Neural cell (in vitro differentiated cells): Measurements from ENCODE around the gene FERMT1. TPM values are rescaled to one million over a fixed set of nuclear protein-coding genes. Genes with fewer than 3 reads are reported as not detected.

Source experiments
- H2AFZ ChIP-seq: fragments of 200-600, 300-800 bp; sonication (generic), shearing (Covaris generic); 2 replicates; pipeline ENCODE4 v1.6.0; 2014; ENCODE audit warnings: low read depth, mild to moderate bottlenecking, antibody characterized with exemption, low read length, moderate library complexity
- H3F3A ChIP-seq: fragments of 200-600 bp; shearing (Covaris generic); 2 replicates; pipeline ENCODE4 v1.6.1; 2016; ENCODE audit warnings: mild to moderate bottlenecking, moderate library complexity, mixed read lengths, antibody characterized with exemption, low read length; ENCODE audit not compliant: insufficient read depth, poor library complexity, severe bottlenecking
- H3K27ac ChIP-seq: fragments of 200-600, 300-800 bp; sonication (generic), shearing (Covaris generic); 2 replicates; pipeline ENCODE4 v1.5.1; 2014; ENCODE audit warnings: mild to moderate bottlenecking, low read length, moderate library complexity
- H3K27me3 ChIP-seq: fragments of 300-800, 200-600 bp; sonication (generic), shearing (Covaris generic); 2 replicates; pipeline ENCODE4 v1.6.0; 2014; ENCODE audit warnings: mild to moderate bottlenecking, low read depth, low read length, moderate library complexity; ENCODE audit not compliant: insufficient read depth
- H3K36me3 ChIP-seq: fragments of 300-800, 200-600 bp; sonication (generic), shearing (Covaris generic); 2 replicates; pipeline ENCODE4 v1.5.1; 2014; ENCODE audit warnings: mild to moderate bottlenecking, antibody characterized with exemption, low read length, moderate library complexity; ENCODE audit not compliant: insufficient read depth
- H3K4me2 ChIP-seq: fragments of 300-800, 200-600 bp; sonication (generic), shearing (Covaris generic); 2 replicates; pipeline ENCODE4 v1.6.0; 2014; ENCODE audit warnings: mild to moderate bottlenecking, low read length
- H3K4me3 ChIP-seq: fragments of 300-800, 200-600 bp; sonication (generic), shearing (Covaris generic); 2 replicates; pipeline ENCODE4 v1.5.1; 2014; ENCODE audit warnings: mild to moderate bottlenecking, low read length, moderate library complexity
- H3K79me2 ChIP-seq: fragments of 200-600 bp; shearing (Covaris generic); replicated peaks from 2 replicates; pipeline ENCODE4 v1.6.0; 2014; ENCODE audit warnings: mild to moderate bottlenecking, low read length, moderate library complexity; ENCODE audit not compliant: insufficient read depth
- H3K9ac ChIP-seq: fragments of 300-800, 200-600 bp; sonication (generic), shearing (Covaris generic); 2 replicates; pipeline ENCODE4 v1.6.1; 2016; ENCODE audit warnings: mild to moderate bottlenecking, low read length, mixed read lengths
- H3K9me2 ChIP-seq: fragments of 200-600 bp; shearing (Covaris generic); 2 replicates; pipeline ENCODE4 v1.6.1; 2016; ENCODE audit warnings: mild to moderate bottlenecking, low read length, mixed read lengths; ENCODE audit not compliant: insufficient read depth
- H3K9me3 ChIP-seq: fragments of 200-600, 300-800 bp; sonication (generic), shearing (Covaris generic); 2 replicates; pipeline ENCODE4 v1.6.1; 2016; ENCODE audit warnings: mild to moderate bottlenecking, mixed run types, low read length, moderate library complexity, mixed read lengths
- H4K20me1 ChIP-seq: fragments of 200-600 bp; shearing (Covaris generic); 2 replicates; pipeline ENCODE4 v1.6.1; 2016; ENCODE audit warnings: mild to moderate bottlenecking, mixed run types; ENCODE audit not compliant: insufficient read depth
- EP300 ChIP-seq: fragments of 450-650 bp; conservative IDR thresholded peaks from 2 replicates; pipeline ENCODE4 v1.6.1; 2014; ENCODE audit warnings: antibody characterized with exemption, mild to moderate bottlenecking, moderate library complexity; ENCODE audit not compliant: poor library complexity, severe bottlenecking
- EZH2 ChIP-seq: fragments of 200-600, 300-800 bp; shearing (Covaris generic), sonication (generic); IDR thresholded peaks from 2 replicates; pipeline ENCODE4 v1.6.1; 2014; ENCODE audit warnings: antibody characterized with exemption, low read length, borderline replicate concordance, mild to moderate bottlenecking; ENCODE audit not compliant: insufficient read depth, poor library complexity, severe bottlenecking
- MXI1 ChIP-seq: fragments of 450-650 bp; conservative IDR thresholded peaks from 2 replicates; pipeline ENCODE4 v1.6.1; 2014; ENCODE audit warnings: antibody characterized with exemption, mild to moderate bottlenecking; ENCODE audit not compliant: poor library complexity, severe bottlenecking
- POLR2AphosphoS5 ChIP-seq: IDR thresholded peaks from 2 replicates; pipeline ENCODE4 v1.6.1; 2012
- RAD21 ChIP-seq: fragments of 450-650 bp; conservative IDR thresholded peaks from 2 replicates; pipeline ENCODE4 v1.6.1; 2014; ENCODE audit warnings: antibody characterized with exemption, mild to moderate bottlenecking, moderate library complexity
- REST ChIP-seq: IDR thresholded peaks from 2 replicates; pipeline ENCODE4 v1.6.1; 2012; ENCODE audit warnings: borderline replicate concordance
- SMC3 ChIP-seq: fragments of 450-650 bp; conservative IDR thresholded peaks from 2 replicates; pipeline ENCODE4 v1.6.1; 2014; ENCODE audit warnings: antibody characterized with exemption, mild to moderate bottlenecking, moderate library complexity; ENCODE audit not compliant: poor library complexity
- TAF1 ChIP-seq: IDR thresholded peaks from 2 replicates; pipeline ENCODE4 v1.6.1; 2012; ENCODE audit warnings: low read depth
- polyA plus RNA-seq: library from polyadenylated mRNA; depleted of rRNA; stranded (reverse); fragments of >200 nt; gene quantifications from 2 replicates; pipeline ENCODE4 v1.2.3, GENCODE V29; 2014
- TF ChIP-seq, protein P1 (sequence below): fragments of 450-650 bp; IDR thresholded peaks from 2 replicates; pipeline ENCODE4 v1.5.1; 2014; ENCODE audit warnings: antibody characterized with exemption, mild to moderate bottlenecking, moderate library complexity; ENCODE audit not compliant: poor library complexity, severe bottlenecking

FERMT1 gene
- polyA plus RNA-seq, 1 donor from 2014 or later: not detected

DNA sequence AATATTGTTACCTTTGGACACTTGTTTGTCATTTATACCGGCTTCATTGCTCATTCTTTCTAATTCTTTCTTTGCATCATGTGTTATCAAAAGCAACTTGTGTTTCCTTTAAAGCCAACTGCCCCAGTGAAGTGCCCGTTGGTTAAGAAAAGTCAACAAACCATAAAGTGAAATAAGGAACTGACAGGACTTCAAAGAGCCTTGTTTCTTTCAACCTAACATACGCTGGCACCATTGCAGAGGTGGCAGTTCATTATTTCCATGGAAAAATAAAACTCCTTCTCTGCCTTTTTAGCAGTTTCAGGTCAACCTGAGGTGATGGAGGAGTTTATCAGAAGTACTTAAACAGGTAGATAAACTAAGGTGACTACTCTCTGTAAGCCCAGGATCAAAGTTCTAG, 28.8 kb downstream of the FERMT1 start:
- Histone ChIP-seq H3K9ac (no peak overlapping the region), H3K9me2 (no peaks in the 10 kb centered on the region), H4K20me1 (no peaks in the 10 kb centered on the region), H3K27ac (no peak overlapping the region), H3K79me2 (no peaks in the 10 kb centered on the region), H3K36me3 (no peaks in the 10 kb centered on the region), H3K27me3 (no peaks in the 10 kb centered on the region), H3F3A (no peaks in the 10 kb centered on the region), H3K4me2 (no peak overlapping the region), H3K4me3 (no peak overlapping the region), H3K9me3 (no peaks in the 10 kb centered on the region), H2AFZ (no peak overlapping the region)
- no peak for TF ChIP-seq EP300
- TF ChIP-seq SMC3: no peak
- TF ChIP-seq TAF1: no peak
- TF ChIP-seq EZH2: no peak
- TF ChIP-seq, protein P1, sequence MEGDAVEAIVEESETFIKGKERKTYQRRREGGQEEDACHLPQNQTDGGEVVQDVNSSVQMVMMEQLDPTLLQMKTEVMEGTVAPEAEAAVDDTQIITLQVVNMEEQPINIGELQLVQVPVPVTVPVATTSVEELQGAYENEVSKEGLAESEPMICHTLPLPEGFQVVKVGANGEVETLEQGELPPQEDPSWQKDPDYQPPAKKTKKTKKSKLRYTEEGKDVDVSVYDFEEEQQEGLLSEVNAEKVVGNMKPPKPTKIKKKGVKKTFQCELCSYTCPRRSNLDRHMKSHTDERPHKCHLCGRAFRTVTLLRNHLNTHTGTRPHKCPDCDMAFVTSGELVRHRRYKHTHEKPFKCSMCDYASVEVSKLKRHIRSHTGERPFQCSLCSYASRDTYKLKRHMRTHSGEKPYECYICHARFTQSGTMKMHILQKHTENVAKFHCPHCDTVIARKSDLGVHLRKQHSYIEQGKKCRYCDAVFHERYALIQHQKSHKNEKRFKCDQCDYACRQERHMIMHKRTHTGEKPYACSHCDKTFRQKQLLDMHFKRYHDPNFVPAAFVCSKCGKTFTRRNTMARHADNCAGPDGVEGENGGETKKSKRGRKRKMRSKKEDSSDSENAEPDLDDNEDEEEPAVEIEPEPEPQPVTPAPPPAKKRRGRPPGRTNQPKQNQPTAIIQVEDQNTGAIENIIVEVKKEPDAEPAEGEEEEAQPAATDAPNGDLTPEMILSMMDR: no peak
- TF ChIP-seq MXI1: no peak
- TF ChIP-seq POLR2AphosphoS5: no peak
- TF ChIP-seq RAD21: no peak

DNA sequence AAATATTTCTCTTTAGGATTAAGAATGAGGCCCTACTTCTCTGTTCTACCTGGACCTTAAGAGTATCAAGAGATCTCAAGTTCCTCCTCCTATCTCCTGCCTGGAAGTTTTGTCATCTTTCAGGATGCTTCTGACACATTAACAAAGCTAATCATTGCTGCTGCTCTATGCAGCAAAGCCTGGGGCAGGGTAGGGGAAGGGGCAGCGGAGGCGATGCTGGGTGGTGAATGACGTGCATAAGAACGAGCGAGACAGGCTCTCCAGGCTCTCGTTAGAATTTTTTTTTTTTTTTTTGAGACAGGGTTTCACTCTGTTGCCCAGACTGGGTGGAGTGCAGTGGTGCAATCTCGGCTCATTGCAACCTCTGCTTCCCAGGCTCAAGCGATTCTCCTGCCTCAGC, 31.2 kb downstream of the FERMT1 start:
- Histone ChIP-seq H3K4me3 (no peak overlapping the region), H3K27ac (no peak overlapping the region), H3K36me3 (no peaks in the 10 kb centered on the region), H3K9me2 (no peaks in the 10 kb centered on the region), H3K4me2 (no peak overlapping the region), H2AFZ (no peak overlapping the region), H4K20me1 (no peaks in the 10 kb centered on the region), H3K27me3 (no peaks in the 10 kb centered on the region), H3K9ac (no peak overlapping the region), H3K79me2 (no peaks in the 10 kb centered on the region), H3F3A (no peaks in the 10 kb centered on the region), H3K9me3 (no peaks in the 10 kb centered on the region)
- TF ChIP-seq POLR2AphosphoS5: no peak
- TF ChIP-seq EZH2: no peak
- no peak for TF ChIP-seq MXI1
- no peak for TF ChIP-seq REST
- TF ChIP-seq SMC3: no peak
- TF ChIP-seq RAD21: no peak

DNA sequence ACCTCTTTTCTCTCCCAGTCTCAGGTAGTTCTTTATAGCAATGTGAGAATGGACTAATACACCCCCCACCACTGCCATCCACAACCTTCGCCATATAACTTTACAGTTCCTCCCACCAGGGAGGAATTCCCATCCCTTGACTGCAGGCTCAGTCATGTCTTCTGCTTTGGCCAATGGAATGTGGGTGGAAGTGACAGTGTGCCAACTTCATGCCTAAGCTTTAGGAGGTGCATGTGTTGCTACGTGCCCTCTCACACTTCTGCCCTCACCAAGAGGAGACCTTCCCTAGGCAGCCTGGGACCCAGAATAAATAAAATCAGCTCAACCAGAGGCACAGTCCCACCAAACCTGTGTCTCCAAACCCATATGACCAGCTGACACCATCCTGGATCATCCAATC, 36.0 kb downstream of the FERMT1 start:
- Histone ChIP-seq H2AFZ (no peak overlapping the region), H3K36me3 (no peaks in the 10 kb centered on the region), H3K9ac (no peak overlapping the region), H3K27me3 (no peaks in the 10 kb centered on the region), H3F3A (no peaks in the 10 kb centered on the region), H3K79me2 (no peaks in the 10 kb centered on the region), H4K20me1 (no peaks in the 10 kb centered on the region), H3K4me3 (no peak overlapping the region), H3K9me2 (no peaks in the 10 kb centered on the region), H3K9me3 (no peaks in the 10 kb centered on the region), H3K27ac (no peak overlapping the region), H3K4me2 (no peak overlapping the region)
- TF ChIP-seq, protein P1: no peak
- no peak for TF ChIP-seq SMC3
- no peak for TF ChIP-seq EZH2
- no peak for TF ChIP-seq EP300
- TF ChIP-seq POLR2AphosphoS5: no peak
- no peak for TF ChIP-seq TAF1
- TF ChIP-seq MXI1: no peak
- no peak for TF ChIP-seq RAD21
- TF ChIP-seq REST: no peak
